GM23248 (cell line): Measurements from ENCODE around the gene KIR3DL2. TPM values are rescaled to one million over a fixed set of nuclear protein-coding genes. Genes with fewer than 3 reads are reported as not detected.
"Not testable (repeated sequence)": the region's sequence is repeated elsewhere in the genome, so short reads cannot be mapped to it uniquely, and the experiment has no call there.

ENCODE experiments used
- DNase-seq: peaks from one replicate; pipeline ENCODE4 v3.0.0-alpha.2; 2015
- H2AFZ ChIP-seq: fragments of 200-600 bp; sonication (generic); 2 replicates; pipeline ENCODE4 v1.6.1; 2016; ENCODE audit warnings: antibody characterized with exemption
- H3F3A ChIP-seq: fragments of 200-600 bp; sonication (generic); 2 replicates; pipeline ENCODE4 v1.6.1; 2016; ENCODE audit warnings: mild to moderate bottlenecking, antibody characterized with exemption, mixed run types; ENCODE audit not compliant: insufficient read depth
- H3K27ac ChIP-seq: fragments of 200-600 bp; sonication (generic); 2 replicates; pipeline ENCODE4 v1.5.1; 2016; ENCODE audit warnings: mild to moderate bottlenecking
- H3K27me3 ChIP-seq: fragments of 200-600 bp; sonication (generic); replicated peaks from 2 replicates; pipeline ENCODE4 v1.6.1; 2016; ENCODE audit warnings: mild to moderate bottlenecking; ENCODE audit not compliant: insufficient read depth
- H3K36me3 ChIP-seq: fragments of 200-600 bp; sonication (generic); 2 replicates; pipeline ENCODE4 v1.6.1; 2016; ENCODE audit warnings: low read depth, mild to moderate bottlenecking
- H3K4me1 ChIP-seq: fragments of 200-600 bp; sonication (generic); 2 replicates; pipeline ENCODE4 v1.6.1; 2016; ENCODE audit warnings: mild to moderate bottlenecking; ENCODE audit not compliant: insufficient read depth
- H3K4me2 ChIP-seq: fragments of 200-600 bp; sonication (generic); one replicate; pipeline ENCODE4 v1.6.1; 2016; ENCODE audit warnings: mild to moderate bottlenecking; ENCODE audit not compliant: unreplicated experiment
- H3K4me3 ChIP-seq: fragments of 200-600 bp; sonication (generic); 2 replicates; pipeline ENCODE4 v1.5.1; 2016; ENCODE audit warnings: mild to moderate bottlenecking
- H3K79me2 ChIP-seq: fragments of 200-600 bp; sonication (generic); 2 replicates; pipeline ENCODE4 v1.6.1; 2016; ENCODE audit warnings: mild to moderate bottlenecking; ENCODE audit not compliant: insufficient read depth
- H3K9ac ChIP-seq: fragments of 200-600 bp; sonication (generic); 2 replicates; pipeline ENCODE4 v1.6.1; 2016; ENCODE audit warnings: mild to moderate bottlenecking
- H3K9me2 ChIP-seq: fragments of 200-600 bp; sonication (generic); 2 replicates; pipeline ENCODE4 v1.6.1; 2016; ENCODE audit warnings: mixed run types, mild to moderate bottlenecking, moderate library complexity; ENCODE audit not compliant: insufficient read depth
- H3K9me3 ChIP-seq: fragments of 200-600 bp; sonication (generic); one replicate; pipeline ENCODE4 v1.6.1; 2017; ENCODE audit warnings: low read depth
- H4K20me1 ChIP-seq: fragments of 200-600 bp; sonication (generic); 2 replicates; pipeline ENCODE4 v1.6.0; 2016; ENCODE audit not compliant: insufficient read depth
- EZH2 ChIP-seq: fragments of 200-600 bp; sonication (generic); IDR thresholded peaks from 2 replicates; pipeline ENCODE4 v1.6.1; 2018; ENCODE audit warnings: antibody characterized with exemption, mild to moderate bottlenecking; ENCODE audit not compliant: insufficient read depth, poor library complexity, severe bottlenecking
- EZH2phosphoT487 ChIP-seq: fragments of 200-600 bp; sonication (generic); IDR thresholded peaks from 2 replicates; pipeline ENCODE4 v1.6.1; 2018; ENCODE audit warnings: antibody characterized with exemption, moderate library complexity, mild to moderate bottlenecking, low read depth; ENCODE audit not compliant: insufficient read depth
- whole genome bisulfite sequencing, 2 experiments: methylation state at CpG; one replicate each; pipeline ENCODE4 v1.1.6; 2015 to 2017; ENCODE audit warnings: low lambda C conversion rate in 2 of 2, low coverage in 1 of 2; ENCODE audit errors: missing lambda C conversion rate in 2 of 2; 5-methylcytosine and 5-hydroxymethylcytosine counted together
- in situ Hi-C: fragments of 300-500 bp; cut with MboI; formaldehyde crosslinking; loops from 2 replicates; pipeline ENCODE4 v1.15.0; 2020
- polyA plus RNA-seq: library from polyadenylated mRNA; unstranded; fragments of >200 nt; fragmentation: Nextera tagmentation; extraction: Ambion mirVana; gene quantifications from 2 replicates; pipeline ENCODE4 v1.2.1, GENCODE V29; 2016
- total RNA-seq: library from RNA; depleted of rRNA; stranded (reverse); fragments of >200 nt; shearing (Covaris generic); gene quantifications from 2 replicates; pipeline ENCODE4 v1.2.3, GENCODE V29; 2014; rRNA removed

The KIR3DL2 gene
- not detected in 2 replicates for total RNA-seq
- not detected in 2 replicates for polyA plus RNA-seq

DNA sequence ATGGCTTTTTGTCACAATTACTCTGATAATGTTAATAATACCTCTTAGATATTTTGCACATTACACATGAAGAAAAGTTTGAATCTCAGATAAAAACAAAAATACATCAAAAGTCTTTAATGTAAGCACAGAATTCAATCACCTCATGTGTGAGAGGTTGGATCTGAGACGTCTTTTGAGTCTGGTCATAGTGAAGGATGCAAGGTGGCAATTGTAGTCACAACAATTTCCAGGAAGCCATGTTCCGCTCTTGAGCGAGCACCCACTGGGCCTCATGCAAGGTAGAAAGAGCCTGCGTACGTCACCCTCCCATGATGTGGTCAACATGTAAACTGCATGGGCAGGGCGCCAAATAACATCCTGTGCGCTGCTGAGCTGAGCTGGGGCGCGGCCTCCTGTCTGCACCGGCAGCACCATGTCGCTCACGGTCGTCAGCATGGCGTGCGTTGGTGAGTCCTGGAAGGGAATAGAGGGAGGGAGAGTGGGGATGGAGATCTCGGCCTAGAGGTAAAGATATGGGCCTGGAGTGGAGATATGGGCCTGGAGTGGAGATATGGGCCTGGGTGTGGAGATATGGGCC, at the start of gene KIR3DL2:
Gene KIR3DL2 (plus strand): TSS at position 383 of the 580 bp plus-strand sequence. CDS start 33 bp downstream, at position 416.
- H3K4me3 ChIP-seq, H3F3A ChIP-seq, H2AFZ ChIP-seq, H3K9me2 ChIP-seq, H3K36me3 ChIP-seq, DNase-seq, H3K9me3 ChIP-seq, H3K27me3 ChIP-seq, H3K4me2 ChIP-seq, H3K4me1 ChIP-seq, in situ Hi-C loops, H3K9ac ChIP-seq, H4K20me1 ChIP-seq, H3K79me2 ChIP-seq, H3K27ac ChIP-seq: not testable (repeated sequence)
- 57% methylated on average over 16 of the region's 16 CpGs for WGBS, 2 experiments

DNA sequence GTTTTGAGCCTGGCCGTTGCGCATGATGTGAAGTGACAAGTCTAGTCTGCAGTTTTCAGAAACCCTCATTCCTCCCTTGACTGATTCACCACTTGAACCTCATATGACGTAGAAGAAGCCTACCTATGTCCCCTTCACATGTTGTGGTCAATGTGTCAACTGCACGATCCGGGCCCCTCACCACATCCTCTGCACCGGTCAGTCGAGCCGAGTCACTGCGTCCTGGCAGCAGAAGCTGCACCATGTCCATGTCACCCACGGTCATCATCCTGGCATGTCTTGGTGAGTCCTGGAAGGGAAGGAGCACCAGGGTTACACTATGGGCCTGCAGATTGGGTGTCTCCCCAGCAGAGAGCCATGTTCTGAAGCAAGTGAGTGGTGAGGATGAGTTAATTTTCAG, 46.8 kb upstream of the KIR3DL2 start, which contains the start of gene KIR2DL4:
Gene KIR2DL4 (plus strand): TSS at position 201 of the 400 bp plus-strand sequence. CDS start 42 bp downstream, at position 243.
- Histone ChIP-seq H3K4me3 (no peak within 1 kb of the TSS), H3K27me3 (no peaks in the 10 kb centered on the region), H4K20me1 (no peaks in the 10 kb centered on the region), H3K9me2 (no peaks in the 10 kb centered on the region), H3K4me2 (no peak within 1 kb of the TSS), H3K4me1 (no peaks in the 10 kb centered on the region), H3K9me3 (no peaks in the 10 kb centered on the region), H3F3A (no peaks in the 10 kb centered on the region), H3K27ac (no peak within 1 kb of the TSS), H2AFZ (no peak within 1 kb of the TSS), H3K79me2 (no peaks in the 10 kb centered on the region), H3K9ac (no peak within 1 kb of the TSS), H3K36me3 (no peaks in the 10 kb centered on the region)
- TF ChIP-seq EZH2 (no peak), EZH2phosphoT487 (no peak)
- in situ Hi-C loops = no loop called here
- 45 to 48% methylated on average over 10 of the region's 10 CpGs for WGBS, 2 experiments
- no peak for DNase-seq

DNA sequence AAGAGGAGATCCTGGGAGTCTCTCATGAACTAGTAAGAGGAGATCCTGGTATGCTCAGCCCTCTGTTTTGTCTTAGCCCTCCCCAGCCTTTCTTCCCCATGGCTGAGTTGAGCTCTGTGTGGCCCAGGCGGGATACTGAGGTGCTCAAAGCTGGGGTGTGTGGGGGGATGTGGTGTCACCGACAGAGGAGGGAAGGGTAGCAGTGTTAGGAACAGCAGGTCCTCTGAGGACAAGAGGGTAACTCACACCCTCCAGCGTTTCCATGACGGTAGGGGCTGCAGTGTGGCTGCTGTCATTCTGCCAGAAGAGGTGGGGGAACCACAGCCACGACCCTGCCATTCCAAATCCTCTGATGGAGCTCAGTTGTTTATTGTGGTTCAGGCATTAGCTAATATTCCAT, 46.1 kb upstream of the KIR3DL2 start:
- no peak for DNase-seq
- H3K4me3 ChIP-seq = no peak overlapping the region
- no peaks in the 10 kb centered on the region for H3K9me2 ChIP-seq
- no peak overlapping the region for H3K27ac ChIP-seq
- no peak overlapping the region for H3K9ac ChIP-seq
- TF ChIP-seq EZH2phosphoT487 = no peak
- TF ChIP-seq EZH2 = no peak
- no peak overlapping the region for H3K4me2 ChIP-seq
- H4K20me1 ChIP-seq = no peaks in the 10 kb centered on the region
- WGBS, 2 experiments = 10 to 17% methylated on average over 5 of the region's 5 CpGs
- H3K27me3 ChIP-seq = no peaks in the 10 kb centered on the region
- H3K4me1 ChIP-seq = no peaks in the 10 kb centered on the region
- in situ Hi-C loops = no loop called here
- H3K9me3 ChIP-seq = no peaks in the 10 kb centered on the region
- no peak overlapping the region for H2AFZ ChIP-seq
- H3K36me3 ChIP-seq = no peaks in the 10 kb centered on the region
- no peaks in the 10 kb centered on the region for H3K79me2 ChIP-seq
- no peaks in the 10 kb centered on the region for H3F3A ChIP-seq

DNA sequence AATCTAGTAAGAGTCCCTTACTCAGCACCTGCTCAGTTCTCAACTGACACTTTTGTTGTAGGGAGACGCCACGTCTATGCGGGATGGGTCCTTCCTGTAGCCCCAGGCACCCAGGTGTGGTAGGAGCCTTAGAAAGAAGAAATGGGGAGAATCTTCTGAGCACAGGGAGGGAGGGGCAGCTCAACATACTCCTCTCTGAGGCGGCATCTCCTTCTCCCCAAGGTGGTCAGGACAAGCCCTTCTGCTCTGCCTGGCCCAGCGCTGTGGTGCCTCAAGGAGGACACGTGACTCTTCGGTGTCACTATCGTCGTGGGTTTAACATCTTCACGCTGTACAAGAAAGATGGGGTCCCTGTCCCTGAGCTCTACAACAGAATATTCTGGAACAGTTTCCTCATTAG, 45.7 kb upstream of the KIR3DL2 start:
- H3K9me3 ChIP-seq = no peaks in the 10 kb centered on the region
- no peak overlapping the region for H3K9ac ChIP-seq
- H3K36me3 ChIP-seq = no peaks in the 10 kb centered on the region
- DNase-seq = no peak
- no peaks in the 10 kb centered on the region for H3K9me2 ChIP-seq
- in situ Hi-C loops = no loop called here
- no peaks in the 10 kb centered on the region for H3K4me1 ChIP-seq
- H3K4me3 ChIP-seq = no peak overlapping the region
- no peaks in the 10 kb centered on the region for H3K27me3 ChIP-seq
- no peaks in the 10 kb centered on the region for H3K79me2 ChIP-seq
- TF ChIP-seq EZH2phosphoT487 = no peak
- TF ChIP-seq EZH2 = no peak
- H3F3A ChIP-seq = no peaks in the 10 kb centered on the region
- WGBS, 2 experiments = 41 to 54% methylated on average over 10 of the region's 10 CpGs
- no peak overlapping the region for H2AFZ ChIP-seq
- no peak overlapping the region for H3K27ac ChIP-seq
- no peaks in the 10 kb centered on the region for H4K20me1 ChIP-seq
- no peak overlapping the region for H3K4me2 ChIP-seq
